ENCODE measurements around the gene SPATS1. TPM values are rescaled to one million over a fixed set of nuclear protein-coding genes. Genes with fewer than 3 reads are reported as not detected.
"Not testable (repeated sequence)": the region's sequence is repeated elsewhere in the genome, so short reads cannot be mapped to it uniquely, and the experiment has no call there.

SPATS1 gene
- total and polyA plus RNA-seq, 7 experiments from 2014 or later = not detected

DNA sequence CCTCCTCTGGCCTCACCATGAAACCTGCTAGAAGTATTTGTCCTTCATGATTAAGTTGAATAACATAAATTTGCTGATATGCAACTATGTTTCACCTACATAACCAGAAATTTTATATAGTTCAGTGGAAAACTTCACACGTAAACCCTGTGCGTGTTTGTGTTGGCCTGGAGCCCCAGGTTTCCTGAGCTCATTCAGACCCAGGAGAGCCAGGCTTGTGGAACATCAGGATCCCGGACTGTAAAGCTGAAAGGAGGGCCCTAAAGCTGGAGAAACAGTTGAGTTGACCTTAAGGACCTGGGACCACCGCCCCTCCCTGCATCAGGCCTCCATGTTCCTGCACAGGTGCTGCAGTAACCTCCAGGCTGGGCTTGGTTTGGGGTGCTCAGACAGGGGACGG lies 3.1 kb upstream of the SPATS1 start:
- Histone ChIP-seq H3K27ac (ENCODE audit: low read depth, low read length) (no peak overlapping the region), H3K4me1 (ENCODE audit: control insufficient read depth in 2 of 2, insufficient read depth in 2 of 2, low read length in 2 of 2) (no peaks in the 10 kb centered on the region), H3K9me3 (ENCODE audit: control insufficient read depth in 2 of 3, low read length in 3 of 3) (no peaks in the 10 kb centered on the region), H3K27me3 (ENCODE audit: control insufficient read depth in 2 of 2, insufficient read depth in 2 of 2, low read length in 2 of 2) (no peaks in the 10 kb centered on the region), H3K36me3 (ENCODE audit: control insufficient read depth in 2 of 3, insufficient read depth in 3 of 3, low read length in 3 of 3) (no peaks in the 10 kb centered on the region), H3K4me3 (ENCODE audit: low read length) (no peak overlapping the region)
- DNase-seq (no peak), ATAC-seq (no peak)
- H3K36me3 Mint-ChIP-seq = no peaks in the 10 kb centered on the region
- peaks cover 0 to 4% (median 0%) of the 10 kb centered on the region in 7 donors for H3K4me1 Mint-ChIP-seq
- peaks cover 26 to 41% (median 28%) of the 10 kb centered on the region in 5 donors for H3K27me3 Mint-ChIP-seq
- ChIA-PET CTCF (interaction anchor here (0.7 to 3.4 kb wide), 4 partner anchors 16 to 913 kb away, joined by 3 to 31 read pairs (median 4); no protein-coding TSS in a partner anchor), POLR2A (no interaction called here)
- H3K4me3 Mint-ChIP-seq = no peak overlapping the region
- H3K9me3 Mint-ChIP-seq = no peaks in the 10 kb centered on the region
- no peak overlapping the region for H3K27ac Mint-ChIP-seq
- intact Hi-C loops (cut with micrococcal nuclease) = loop anchor here in 1 of 2 donors (5.0 kb wide), 1 partner anchor 672 kb away; no protein-coding TSS in a partner anchor

DNA sequence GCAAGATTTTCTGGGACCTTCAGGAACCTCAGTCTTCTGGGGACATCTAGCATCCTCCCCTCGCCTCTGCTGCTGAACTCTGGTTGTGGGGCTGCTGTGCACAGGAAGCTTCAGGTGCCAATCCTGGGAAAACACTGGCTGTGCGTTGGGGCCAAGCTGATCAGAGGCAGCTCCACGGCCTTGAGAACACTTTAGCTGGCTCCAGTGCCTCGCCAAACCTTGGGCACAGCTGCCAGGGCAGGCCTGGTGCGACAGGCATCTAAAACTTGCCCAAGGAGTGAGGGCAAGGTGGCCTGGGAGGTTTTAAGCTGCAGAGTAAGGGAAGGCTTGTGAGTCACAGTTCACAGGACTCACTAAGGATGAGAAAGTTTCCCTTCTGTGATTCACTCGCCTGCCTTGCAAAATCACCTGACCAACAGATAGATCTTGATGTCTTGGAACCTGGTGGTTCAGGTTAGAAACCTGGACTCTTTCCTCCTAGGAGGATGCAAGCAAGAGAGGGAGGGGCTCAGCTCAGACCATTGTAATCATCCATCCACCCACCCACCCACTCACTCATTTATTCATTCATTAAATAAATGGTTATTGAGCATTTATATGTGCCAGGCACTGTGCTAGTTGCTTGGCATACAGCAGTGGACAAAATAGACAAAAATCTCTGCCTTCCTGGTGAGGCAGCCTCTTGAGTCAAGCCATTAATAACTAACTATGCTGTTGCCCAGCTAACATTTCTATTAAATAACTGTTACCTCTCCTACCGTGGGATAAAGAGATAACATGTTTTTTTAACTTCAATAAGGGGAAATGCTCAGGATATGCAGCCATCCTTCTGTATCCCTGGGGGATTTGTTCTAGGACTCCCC lies 2.5 kb upstream of the SPATS1 start:
- ATAC-seq = no peak
- POLR2A ChIA-PET = no interaction called here
- no peak overlapping the region for H3K4me3 ChIP-seq (ENCODE audit: low read length)
- Mint-ChIP-seq H3K36me3 (no peaks in the 10 kb centered on the region), H3K27me3 (peaks cover 31 to 48% (median 35%) of the 10 kb centered on the region in 5 donors), H3K4me1 (peaks cover 0 to 4% (median 0%) of the 10 kb centered on the region in 7 donors), H3K4me3 (no peak overlapping the region), H3K27ac (no peak overlapping the region), H3K9me3 (no peaks in the 10 kb centered on the region)
- H3K4me1 ChIP-seq (ENCODE audit: control insufficient read depth in 2 of 2, insufficient read depth in 2 of 2, low read length in 2 of 2) = no peaks in the 10 kb centered on the region
- no peaks in the 10 kb centered on the region for H3K9me3 ChIP-seq (ENCODE audit: control insufficient read depth in 2 of 3, low read length in 3 of 3)
- H3K27me3 ChIP-seq (ENCODE audit: control insufficient read depth in 2 of 2, insufficient read depth in 2 of 2, low read length in 2 of 2) = no peaks in the 10 kb centered on the region
- CTCF ChIA-PET = interaction anchor here (0.8 to 3.4 kb wide), 4 partner anchors 15 to 667 kb away, joined by 3 to 31 read pairs (median 3); no protein-coding TSS in a partner anchor
- intact Hi-C loops (cut with micrococcal nuclease) = loop anchor here (5.0 kb wide), 2 partner anchors 243 to 673 kb away; no protein-coding TSS in a partner anchor
- no peak overlapping the region for H3K27ac ChIP-seq (ENCODE audit: low read depth, low read length)
- no peak for DNase-seq
- no peaks in the 10 kb centered on the region for H3K36me3 ChIP-seq (ENCODE audit: control insufficient read depth in 2 of 3, insufficient read depth in 3 of 3, low read length in 3 of 3)

DNA sequence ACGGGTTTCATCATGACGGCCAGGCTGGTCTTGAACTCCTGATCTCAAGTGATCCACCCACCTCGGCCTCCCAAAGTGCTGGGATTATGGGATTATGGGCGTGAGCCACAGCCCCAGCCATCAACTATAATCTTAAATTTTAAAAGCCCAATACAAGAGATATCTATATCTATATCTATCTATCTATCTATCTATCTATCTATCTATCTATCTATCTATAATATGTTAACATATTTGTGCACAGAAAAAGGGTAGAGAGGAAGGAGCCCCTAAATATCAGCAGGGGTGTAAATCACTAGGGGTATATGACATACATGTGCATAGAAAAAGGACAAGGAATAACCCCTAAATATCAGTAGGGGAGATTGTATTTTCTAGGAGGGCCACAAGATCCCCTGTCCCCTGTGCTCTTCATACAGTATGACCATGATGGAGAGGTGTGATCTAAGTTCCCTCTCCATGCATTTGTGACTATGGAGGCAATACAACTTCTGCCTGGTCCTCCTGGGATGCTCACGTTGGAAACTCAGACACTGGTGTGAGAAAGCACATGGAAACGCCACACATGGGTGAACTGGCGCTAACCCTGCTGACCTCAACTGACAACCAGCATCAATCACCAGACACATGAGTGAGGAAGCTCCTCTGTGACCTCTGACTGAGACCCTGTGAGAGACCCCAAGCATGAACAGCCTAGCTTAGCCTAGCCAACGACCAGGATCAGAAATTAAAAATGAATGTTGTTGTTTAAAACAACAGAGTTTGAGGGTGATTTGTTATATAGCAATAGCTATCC lies 1.2 kb upstream of the SPATS1 start:
- no peak for DNase-seq
- H3K36me3 ChIP-seq (ENCODE audit: control insufficient read depth in 2 of 3, insufficient read depth in 3 of 3, low read length in 3 of 3) = no peaks in the 10 kb centered on the region
- Mint-ChIP-seq H3K9me3 (no peaks in the 10 kb centered on the region), H3K36me3 (no peaks in the 10 kb centered on the region), H3K4me3 (no peak overlapping the region), H3K4me1 (peaks cover 0 to 4% (median 0%) of the 10 kb centered on the region in 7 donors), H3K27ac (no peak overlapping the region), H3K27me3 (peaks cover 31 to 51% (median 38%) of the 10 kb centered on the region in 5 donors)
- ATAC-seq = no peak
- no peaks in the 10 kb centered on the region for H3K4me1 ChIP-seq (ENCODE audit: control insufficient read depth in 2 of 2, insufficient read depth in 2 of 2, low read length in 2 of 2)
- POLR2A ChIA-PET = no interaction called here
- H3K4me3 ChIP-seq (ENCODE audit: low read length) = no peak overlapping the region
- no peaks in the 10 kb centered on the region for H3K27me3 ChIP-seq (ENCODE audit: control insufficient read depth in 2 of 2, insufficient read depth in 2 of 2, low read length in 2 of 2)
- no peak overlapping the region for H3K27ac ChIP-seq (ENCODE audit: low read depth, low read length)
- intact Hi-C loops (cut with micrococcal nuclease) = loop anchor here in 1 of 2 donors (5.0 kb wide), 1 partner anchor 244 kb away; no protein-coding TSS in a partner anchor
- CTCF ChIA-PET = interaction anchor here (0.5 to 0.7 kb wide), 2 partner anchors 37 to 151 kb away, joined by 3 to 5 read pairs; no protein-coding TSS in a partner anchor
- no peaks in the 10 kb centered on the region for H3K9me3 ChIP-seq (ENCODE audit: control insufficient read depth in 2 of 3, low read length in 3 of 3)

DNA sequence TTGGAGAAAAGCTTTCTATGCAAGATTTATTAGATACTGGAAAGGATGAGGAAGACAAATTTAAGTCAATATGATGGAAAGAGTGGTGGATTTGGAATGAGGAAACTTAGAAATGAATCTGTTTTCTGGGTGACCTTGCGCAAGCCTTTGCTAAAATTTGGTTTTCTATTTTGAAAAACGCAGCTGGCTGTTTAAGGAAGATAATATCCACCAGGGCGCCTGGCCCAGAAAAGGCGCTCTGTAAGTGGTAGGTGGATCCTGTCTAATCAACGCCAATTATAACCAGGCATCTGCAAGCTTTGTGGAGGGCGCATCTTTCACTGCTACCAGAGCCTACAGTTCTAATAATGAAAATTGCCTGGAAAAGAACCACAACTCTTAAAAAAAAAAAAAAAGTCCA lies 398 bp upstream of the SPATS1 start:
- CTCF ChIA-PET = interaction anchor here (0.7 kb wide), 1 partner anchor 37 kb away, joined by 3 read pairs; no protein-coding TSS in a partner anchor
- H3K4me1 ChIP-seq (ENCODE audit: control insufficient read depth in 2 of 2, insufficient read depth in 2 of 2, low read length in 2 of 2) = no peaks in the 10 kb centered on the region
- Mint-ChIP-seq H3K9me3 (peaks cover 0 to under 1% (median 0%) of the 10 kb centered on the region in 11 donors), H3K4me1 (peaks cover 0 to 4% (median 0%) of the 10 kb centered on the region in 7 donors), H3K36me3 (no peaks in the 10 kb centered on the region), H3K27ac (no peak overlapping the region), H3K4me3 (no peak overlapping the region), H3K27me3 (peaks cover 31 to 54% (median 36%) of the 10 kb centered on the region in 5 donors)
- no peak overlapping the region for H3K4me3 ChIP-seq (ENCODE audit: low read length)
- ATAC-seq = no peak
- no peak overlapping the region for H3K27ac ChIP-seq (ENCODE audit: low read depth, low read length)
- DNase-seq = no peak
- H3K27me3 ChIP-seq (ENCODE audit: control insufficient read depth in 2 of 2, insufficient read depth in 2 of 2, low read length in 2 of 2) = no peaks in the 10 kb centered on the region
- H3K36me3 ChIP-seq (ENCODE audit: control insufficient read depth in 2 of 3, insufficient read depth in 3 of 3, low read length in 3 of 3) = no peaks in the 10 kb centered on the region
- H3K9me3 ChIP-seq (ENCODE audit: control insufficient read depth in 2 of 3, low read length in 3 of 3) = no peaks in the 10 kb centered on the region
- intact Hi-C loops (cut with micrococcal nuclease) = loop anchor here in 1 of 2 donors (5.0 kb wide), 1 partner anchor 245 kb away; no protein-coding TSS in a partner anchor
- POLR2A ChIA-PET = no interaction called here

DNA sequence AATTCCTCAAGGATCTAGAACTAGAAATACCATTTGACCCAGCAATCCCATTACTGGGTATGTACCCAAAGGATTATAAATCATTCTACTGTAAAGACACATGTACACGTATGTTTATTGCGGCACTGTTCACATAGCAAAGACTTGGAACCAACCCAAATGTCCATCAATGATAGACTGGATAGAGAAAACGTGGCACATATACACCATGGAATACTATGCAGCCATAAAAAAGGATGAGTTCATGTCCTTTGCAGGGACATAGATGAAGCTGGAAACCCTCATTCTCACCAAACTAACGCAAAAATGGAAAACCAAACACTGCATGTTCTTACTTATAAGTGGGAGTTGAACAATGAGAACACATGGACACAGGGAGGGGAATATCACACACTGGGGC lies 4.4 kb downstream of the SPATS1 start:
- H3K36me3 ChIP-seq (ENCODE audit: control insufficient read depth in 2 of 3, insufficient read depth in 3 of 3, low read length in 3 of 3); ATAC-seq; H3K27ac Mint-ChIP-seq; H3K9me3 Mint-ChIP-seq; DNase-seq; H3K27ac ChIP-seq (ENCODE audit: low read depth, low read length); H3K4me3 Mint-ChIP-seq; H3K4me1 ChIP-seq (ENCODE audit: control insufficient read depth in 2 of 2, insufficient read depth in 2 of 2, low read length in 2 of 2); H3K27me3 ChIP-seq (ENCODE audit: control insufficient read depth in 2 of 2, insufficient read depth in 2 of 2, low read length in 2 of 2); H3K36me3 Mint-ChIP-seq; POLR2A ChIA-PET; H3K4me1 Mint-ChIP-seq; intact Hi-C loops (cut with micrococcal nuclease); H3K4me3 ChIP-seq (ENCODE audit: low read length); H3K9me3 ChIP-seq (ENCODE audit: control insufficient read depth in 2 of 3, low read length in 3 of 3); CTCF ChIA-PET: not testable (repeated sequence)
- peaks cover 22 to 45% (median 28%) of the 10 kb centered on the region in 5 donors for H3K27me3 Mint-ChIP-seq

DNA sequence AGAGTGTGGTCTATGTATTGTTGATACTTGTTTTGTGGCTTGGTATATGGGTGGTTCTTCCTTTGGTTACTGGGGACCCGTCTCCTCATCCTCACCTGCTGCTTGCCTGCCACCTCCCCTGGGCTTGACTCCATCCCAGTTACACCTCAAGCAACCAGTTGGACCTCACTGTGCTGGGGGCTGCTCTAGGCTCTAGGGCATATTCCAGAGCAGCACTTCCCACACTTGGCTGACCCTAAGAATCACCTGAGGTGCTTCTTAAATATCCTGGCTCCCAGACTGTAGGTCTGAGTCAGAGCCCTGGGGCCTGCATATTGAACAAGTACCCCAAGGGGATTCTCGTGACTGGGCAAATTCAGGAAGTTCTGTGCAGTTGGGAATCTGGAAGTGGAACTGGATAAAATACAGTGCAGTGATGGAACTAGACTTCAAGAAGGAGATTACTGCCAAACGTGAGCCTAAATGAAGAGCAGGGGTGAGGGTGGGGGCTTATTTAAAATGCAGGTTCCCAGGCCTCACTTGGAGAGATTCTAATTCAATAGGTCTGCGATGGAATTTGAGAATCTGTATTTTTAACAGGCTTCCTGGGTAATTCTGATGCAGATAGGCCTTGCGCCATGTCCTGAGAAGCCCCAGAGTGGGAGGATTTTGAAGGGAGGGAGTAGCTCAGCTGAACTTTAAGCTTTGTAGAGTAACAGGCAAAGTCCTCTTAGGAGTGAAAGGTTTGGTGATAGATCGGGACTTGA lies 7.6 kb downstream of the SPATS1 start:
- Histone ChIP-seq H3K4me3 (ENCODE audit: low read length) (no peak overlapping the region), H3K27ac (ENCODE audit: low read depth, low read length) (no peak overlapping the region), H3K27me3 (ENCODE audit: control insufficient read depth in 2 of 2, insufficient read depth in 2 of 2, low read length in 2 of 2) (no peaks in the 10 kb centered on the region), H3K9me3 (ENCODE audit: control insufficient read depth in 2 of 3, low read length in 3 of 3) (no peaks in the 10 kb centered on the region), H3K4me1 (ENCODE audit: control insufficient read depth in 2 of 2, insufficient read depth in 2 of 2, low read length in 2 of 2) (no peaks in the 10 kb centered on the region), H3K36me3 (ENCODE audit: control insufficient read depth in 2 of 3, insufficient read depth in 3 of 3, low read length in 3 of 3) (no peaks in the 10 kb centered on the region)
- Mint-ChIP-seq H3K4me3 (no peak overlapping the region), H3K27ac (no peak overlapping the region), H3K36me3 (no peaks in the 10 kb centered on the region), H3K4me1 (no peaks in the 10 kb centered on the region), H3K9me3 (peaks cover 0 to 2% (median 0%) of the 10 kb centered on the region in 11 donors), H3K27me3 (peaks cover 0 to 16% (median 0%) of the 10 kb centered on the region in 5 donors)
- intact Hi-C loops (cut with micrococcal nuclease) = no loop called here
- DNase-seq = no peak
- POLR2A ChIA-PET = no interaction called here
- ATAC-seq = no peak
- CTCF ChIA-PET = no interaction called here
